PFSK-1 (cell line): ENCODE results near the gene AJM1.

ENCODE experiments used
- FOXP2 ChIP-seq: optimal IDR thresholded peaks from 2 replicates; pipeline ENCODE3; 2011; ENCODE audit warnings: borderline replicate concordance, control low read depth, inconsistent platforms; ENCODE audit not compliant: insufficient read depth; ENCODE audit errors: extremely low read length, extremely low read depth
- POLR2AphosphoS5 ChIP-seq: IDR thresholded peaks from 2 replicates; pipeline ENCODE4 v1.6.1; 2012; ENCODE audit warnings: low read depth, mild to moderate bottlenecking, control low read depth, low read length, moderate library complexity
- SIN3A ChIP-seq: IDR thresholded peaks from 2 replicates; pipeline ENCODE4 v1.6.1; 2012; ENCODE audit warnings: mild to moderate bottlenecking, low read length, moderate library complexity, borderline replicate concordance; ENCODE audit not compliant: insufficient read depth
- TAF1 ChIP-seq: IDR thresholded peaks from 2 replicates; pipeline ENCODE4 v1.6.1; 2012; ENCODE audit warnings: low read length, control low read depth, borderline replicate concordance; ENCODE audit not compliant: insufficient read depth
- TF ChIP-seq, protein P1 (sequence below), 2 experiments: IDR thresholded peaks; 2 replicates each; pipeline versions ENCODE4 v1.6.1 to v1.8.0; 2011 to 2012; ENCODE audit warnings: low read depth in 2 of 2, low read length in 2 of 2, control low read depth in 1 of 2, inconsistent platforms in 1 of 2, mild to moderate bottlenecking in 1 of 2, moderate library complexity in 1 of 2; ENCODE audit not compliant: insufficient read depth in 1 of 2

AJM1 gene

GRCh38 chr9:136838314-136839228 lies 3.7 kb upstream of the AJM1 start:
- TF ChIP-seq TAF1 (no peak), FOXP2 (no peak)

DNA sequence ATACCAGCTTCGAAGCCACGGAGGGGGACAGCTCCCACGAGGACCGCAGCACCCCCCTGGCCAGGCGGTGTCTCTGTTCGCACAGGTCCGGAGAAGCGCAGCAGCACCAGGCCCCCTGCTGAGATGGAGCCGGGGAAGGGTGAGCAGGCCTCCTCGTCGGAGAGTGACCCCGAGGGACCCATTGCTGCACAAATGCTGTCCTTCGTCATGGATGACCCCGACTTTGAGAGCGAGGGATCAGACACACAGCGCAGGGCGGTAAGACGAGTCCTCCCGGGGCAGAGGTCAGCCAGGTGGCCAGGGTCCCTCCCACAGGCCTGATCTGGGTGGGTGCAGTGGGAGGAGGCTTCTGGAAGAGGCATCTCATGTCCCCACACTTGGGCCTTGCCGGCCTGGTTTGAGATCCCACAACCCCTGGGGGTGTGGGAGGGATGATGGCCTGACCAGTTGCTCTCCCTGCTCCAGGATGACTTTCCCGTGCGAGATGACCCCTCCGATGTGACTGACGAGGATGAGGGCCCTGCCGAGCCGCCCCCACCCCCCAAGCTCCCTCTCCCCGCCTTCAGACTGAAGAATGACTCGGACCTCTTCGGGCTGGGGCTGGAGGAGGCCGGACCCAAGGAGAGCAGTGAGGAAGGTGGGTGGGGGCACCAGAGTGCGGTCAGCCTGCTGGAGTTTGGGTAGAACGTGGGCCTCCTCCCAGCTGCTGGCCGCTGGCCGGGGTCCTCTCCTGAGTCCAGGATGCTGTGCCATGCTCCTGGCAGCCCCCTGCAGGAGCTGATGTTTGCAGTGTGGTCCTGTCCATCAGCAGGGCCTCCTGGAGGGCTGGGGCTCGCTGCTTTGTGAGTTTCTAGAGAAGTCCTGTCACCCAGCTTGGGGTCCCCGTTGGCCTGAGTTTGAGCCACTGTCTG lies 2.8 kb upstream of the AJM1 start:
- no peak; the same call in 1 of the 2 replicates for TF ChIP-seq POLR2AphosphoS5
- TF ChIP-seq, protein P1, sequence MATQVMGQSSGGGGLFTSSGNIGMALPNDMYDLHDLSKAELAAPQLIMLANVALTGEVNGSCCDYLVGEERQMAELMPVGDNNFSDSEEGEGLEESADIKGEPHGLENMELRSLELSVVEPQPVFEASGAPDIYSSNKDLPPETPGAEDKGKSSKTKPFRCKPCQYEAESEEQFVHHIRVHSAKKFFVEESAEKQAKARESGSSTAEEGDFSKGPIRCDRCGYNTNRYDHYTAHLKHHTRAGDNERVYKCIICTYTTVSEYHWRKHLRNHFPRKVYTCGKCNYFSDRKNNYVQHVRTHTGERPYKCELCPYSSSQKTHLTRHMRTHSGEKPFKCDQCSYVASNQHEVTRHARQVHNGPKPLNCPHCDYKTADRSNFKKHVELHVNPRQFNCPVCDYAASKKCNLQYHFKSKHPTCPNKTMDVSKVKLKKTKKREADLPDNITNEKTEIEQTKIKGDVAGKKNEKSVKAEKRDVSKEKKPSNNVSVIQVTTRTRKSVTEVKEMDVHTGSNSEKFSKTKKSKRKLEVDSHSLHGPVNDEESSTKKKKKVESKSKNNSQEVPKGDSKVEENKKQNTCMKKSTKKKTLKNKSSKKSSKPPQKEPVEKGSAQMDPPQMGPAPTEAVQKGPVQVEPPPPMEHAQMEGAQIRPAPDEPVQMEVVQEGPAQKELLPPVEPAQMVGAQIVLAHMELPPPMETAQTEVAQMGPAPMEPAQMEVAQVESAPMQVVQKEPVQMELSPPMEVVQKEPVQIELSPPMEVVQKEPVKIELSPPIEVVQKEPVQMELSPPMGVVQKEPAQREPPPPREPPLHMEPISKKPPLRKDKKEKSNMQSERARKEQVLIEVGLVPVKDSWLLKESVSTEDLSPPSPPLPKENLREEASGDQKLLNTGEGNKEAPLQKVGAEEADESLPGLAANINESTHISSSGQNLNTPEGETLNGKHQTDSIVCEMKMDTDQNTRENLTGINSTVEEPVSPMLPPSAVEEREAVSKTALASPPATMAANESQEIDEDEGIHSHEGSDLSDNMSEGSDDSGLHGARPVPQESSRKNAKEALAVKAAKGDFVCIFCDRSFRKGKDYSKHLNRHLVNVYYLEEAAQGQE (IDR thresholded peaks at IDR 0.05; ENCODE audit: insufficient read depth in 1 of 2, low read depth in 2 of 2, low read length in 2 of 2), result no peak
- TF ChIP-seq FOXP2, result no peak
- TF ChIP-seq SIN3A, result no peak
- TF ChIP-seq TAF1, result no peak

DNA sequence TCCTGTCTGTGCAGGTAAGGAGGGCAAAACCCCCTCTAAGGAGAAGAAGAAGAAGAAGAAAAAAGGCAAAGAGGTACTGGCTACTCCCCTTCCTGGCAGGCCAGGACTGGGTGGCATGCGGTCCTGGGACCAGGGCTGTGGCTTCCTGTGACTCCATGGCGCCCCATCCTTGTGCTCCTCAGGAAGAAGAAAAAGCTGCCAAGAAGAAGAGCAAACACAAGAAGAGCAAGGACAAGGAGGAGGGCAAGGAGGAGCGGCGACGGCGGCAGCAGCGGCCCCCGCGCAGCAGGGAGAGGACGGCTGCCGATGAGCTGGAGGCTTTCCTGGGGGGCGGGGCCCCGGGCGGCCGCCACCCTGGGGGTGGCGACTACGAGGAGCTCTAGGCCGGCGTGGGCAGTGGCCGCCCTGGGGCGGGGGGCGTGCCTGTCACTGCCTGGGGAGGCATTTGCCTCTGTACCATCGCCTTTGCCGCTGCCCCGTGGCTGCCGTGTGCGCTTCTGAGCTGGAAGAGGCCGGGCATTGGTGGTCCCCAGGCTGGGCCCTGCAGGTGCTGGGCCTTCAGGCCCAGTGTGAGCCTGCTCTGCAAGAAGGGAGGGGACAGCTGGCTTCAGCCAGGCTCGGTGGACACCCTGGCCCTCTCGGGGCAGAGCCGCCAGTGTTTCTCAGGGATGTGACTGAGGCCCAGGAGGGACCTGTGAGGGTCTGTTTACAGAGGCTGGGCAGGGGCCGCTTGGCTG lies 2.0 kb upstream of the AJM1 start:
- TF ChIP-seq, protein P1 (IDR thresholded peaks at IDR 0.05; ENCODE audit: insufficient read depth in 1 of 2, low read depth in 2 of 2, low read length in 2 of 2), result no peak
- no peak for TF ChIP-seq TAF1
- TF ChIP-seq POLR2AphosphoS5, result no peak

- TF ChIP-seq, protein P1 (IDR thresholded peaks at IDR 0.05; ENCODE audit: insufficient read depth in 1 of 2, low read depth in 2 of 2, low read length in 2 of 2), result no peak
- peak; percentile 27; the same call in 1 of the 2 replicates for TF ChIP-seq POLR2AphosphoS5
These were observed 1.2 kb upstream of the AJM1 start for GRCh38 chr9:136840877-136841645.
